ENCODE results near the gene CTIF.

CTIF gene

DNA sequence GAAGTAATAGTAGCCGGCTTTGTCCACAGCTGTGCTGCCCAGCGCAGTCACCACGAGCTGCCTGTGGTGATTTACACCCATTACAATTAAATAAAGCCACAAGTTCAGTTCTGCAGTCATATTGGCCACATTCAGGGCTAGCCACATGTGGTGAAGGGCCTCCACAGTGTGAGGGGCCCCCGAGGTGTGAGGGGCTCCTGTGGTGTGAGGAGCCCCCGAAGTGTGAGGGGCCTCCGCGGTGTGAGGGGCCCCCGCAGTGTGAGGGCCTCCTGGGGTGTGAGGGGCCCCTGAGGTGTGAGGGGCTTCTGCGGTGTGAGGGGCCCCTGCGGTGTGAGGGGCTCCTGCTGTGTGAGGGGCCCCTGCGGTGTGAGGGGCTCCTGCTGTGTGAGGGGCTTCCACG lies 191.2 kb downstream of the CTIF start:
- H3K4me1 ChIP-seq (ENCODE audit: insufficient read depth, poor library complexity, severe bottlenecking), result peaks cover 25% of the 10 kb centered on the region
- H3K9me3 ChIP-seq (ENCODE audit: severe bottlenecking), result no peaks in the 10 kb centered on the region
- ATAC-seq (ENCODE audit: low read depth) (no peak), DNase-seq (ENCODE audit: low spot score) (no peak)
- H3K27ac ChIP-seq (ENCODE audit: poor library complexity, severe bottlenecking), result no peak overlapping the region
- no peaks in the 10 kb centered on the region; the same call in 1 of the 2 replicates for H3K36me3 ChIP-seq (ENCODE audit: low read depth)
- no peak for TF ChIP-seq CTCF (IDR thresholded peaks at IDR 0.05; ENCODE audit: poor library complexity, severe bottlenecking)
- no peaks in the 10 kb centered on the region for H3K27me3 ChIP-seq (ENCODE audit: insufficient read depth, poor library complexity, severe bottlenecking)
- no peak overlapping the region for H3K4me3 ChIP-seq (ENCODE audit: severe bottlenecking)

GRCh38 chr18:48732767-48733424 lies 194.1 kb downstream of the CTIF start:
- Histone ChIP-seq H3K9me3 (ENCODE audit: severe bottlenecking) (no peaks in the 10 kb centered on the region), H3K27ac (ENCODE audit: poor library complexity, severe bottlenecking) (peak overlapping the region; percentile 9), H3K4me1 (ENCODE audit: insufficient read depth, poor library complexity, severe bottlenecking) (peaks cover 29% of the 10 kb centered on the region), H3K4me3 (ENCODE audit: severe bottlenecking) (no peak overlapping the region), H3K36me3 (ENCODE audit: low read depth) (no peaks in the 10 kb centered on the region), H3K27me3 (ENCODE audit: insufficient read depth, poor library complexity, severe bottlenecking) (no peaks in the 10 kb centered on the region)
- ATAC-seq (ENCODE audit: low read depth) (peak; percentile 60), DNase-seq (ENCODE audit: low spot score) (no peak)
- no peak for TF ChIP-seq CTCF (IDR thresholded peaks at IDR 0.05; ENCODE audit: poor library complexity, severe bottlenecking)

DNA sequence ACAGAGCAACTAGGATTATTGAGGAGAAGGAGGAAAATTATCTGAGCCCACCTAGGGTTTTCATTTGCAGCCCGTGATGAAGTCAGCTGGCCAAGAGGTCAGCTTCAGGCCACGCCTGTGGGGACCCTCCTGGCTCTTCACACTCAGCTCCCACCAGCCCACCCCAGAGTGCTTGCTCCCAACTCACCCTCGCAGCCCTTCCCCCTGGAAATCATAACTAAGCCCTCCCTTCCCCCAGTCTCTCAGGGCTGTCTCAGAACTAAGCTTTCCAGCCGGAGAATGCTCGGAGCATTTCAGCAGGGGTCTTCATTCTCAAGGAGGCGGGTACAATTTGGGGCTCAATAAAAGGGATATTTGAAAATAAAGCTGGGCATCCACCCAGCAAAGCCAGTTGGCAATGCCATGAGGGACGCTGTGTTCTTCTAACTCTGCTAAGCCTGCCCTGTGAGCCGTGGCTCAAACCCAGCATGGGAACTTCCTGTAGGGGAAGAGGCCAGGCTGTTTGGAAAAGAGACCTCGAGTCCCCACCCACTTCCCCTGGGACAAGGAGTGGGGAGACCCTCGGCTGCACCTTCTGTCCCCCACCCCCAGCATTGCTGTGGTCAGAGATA lies 194.9 kb downstream of the CTIF start:
- Histone ChIP-seq H3K4me3 (ENCODE audit: severe bottlenecking) (no peak overlapping the region), H3K9me3 (ENCODE audit: severe bottlenecking) (no peaks in the 10 kb centered on the region), H3K27ac (ENCODE audit: poor library complexity, severe bottlenecking) (peak overlapping the region; percentile 9), H3K36me3 (ENCODE audit: low read depth) (no peaks in the 10 kb centered on the region), H3K27me3 (ENCODE audit: insufficient read depth, poor library complexity, severe bottlenecking) (no peaks in the 10 kb centered on the region), H3K4me1 (ENCODE audit: insufficient read depth, poor library complexity, severe bottlenecking) (peaks cover 29% of the 10 kb centered on the region)
- no peak for TF ChIP-seq CTCF (IDR thresholded peaks at IDR 0.05; ENCODE audit: poor library complexity, severe bottlenecking)
- DNase-seq (ENCODE audit: low spot score), result no peak
- no peak for ATAC-seq (ENCODE audit: low read depth)

DNA sequence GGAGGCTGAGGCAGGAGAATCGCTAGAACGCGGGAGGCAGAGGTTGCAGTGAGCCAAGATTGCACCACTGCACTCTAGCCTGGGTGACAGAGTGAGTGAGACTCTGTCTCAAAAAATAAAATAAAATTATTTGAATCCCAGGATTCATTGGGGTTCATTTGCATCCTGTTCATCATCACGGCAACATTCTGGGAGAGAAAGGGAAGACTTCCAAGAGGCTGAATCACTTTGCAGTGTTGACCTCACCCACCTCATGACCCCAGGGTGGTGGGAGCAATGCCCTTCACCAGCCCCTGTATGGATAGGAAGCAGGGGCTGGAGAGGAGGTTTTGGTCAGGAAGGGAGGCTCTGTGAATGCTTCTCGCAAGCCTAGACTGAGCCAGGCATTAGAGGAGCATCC lies 195.6 kb downstream of the CTIF start:
- Histone ChIP-seq H3K27ac (ENCODE audit: poor library complexity, severe bottlenecking) (peak overlapping the region; percentile 9), H3K27me3 (ENCODE audit: insufficient read depth, poor library complexity, severe bottlenecking) (no peaks in the 10 kb centered on the region), H3K9me3 (ENCODE audit: severe bottlenecking) (no peaks in the 10 kb centered on the region), H3K4me1 (ENCODE audit: insufficient read depth, poor library complexity, severe bottlenecking) (peaks cover 29% of the 10 kb centered on the region), H3K4me3 (ENCODE audit: severe bottlenecking) (no peak overlapping the region), H3K36me3 (ENCODE audit: low read depth) (no peaks in the 10 kb centered on the region)
- no peak for TF ChIP-seq CTCF (IDR thresholded peaks at IDR 0.05; ENCODE audit: poor library complexity, severe bottlenecking)
- DNase-seq (ENCODE audit: low spot score) (no peak), ATAC-seq (ENCODE audit: low read depth) (no peak)

GRCh38 chr18:48735080-48735676 lies 196.3 kb downstream of the CTIF start:
- Histone ChIP-seq H3K9me3 (ENCODE audit: severe bottlenecking) (no peaks in the 10 kb centered on the region), H3K27me3 (ENCODE audit: insufficient read depth, poor library complexity, severe bottlenecking) (no peaks in the 10 kb centered on the region), H3K36me3 (ENCODE audit: low read depth) (no peaks in the 10 kb centered on the region), H3K4me1 (ENCODE audit: insufficient read depth, poor library complexity, severe bottlenecking) (peaks cover 29% of the 10 kb centered on the region), H3K4me3 (ENCODE audit: severe bottlenecking) (no peak overlapping the region), H3K27ac (ENCODE audit: poor library complexity, severe bottlenecking) (no peak overlapping the region)
- peak; percentile 79 for ATAC-seq (ENCODE audit: low read depth)
- DNase-seq (ENCODE audit: low spot score), result no peak
- TF ChIP-seq CTCF (IDR thresholded peaks at IDR 0.05; ENCODE audit: poor library complexity, severe bottlenecking), result no peak
